Measurements from ENCODE around the gene COL16A1.

Gene COL16A1

DNA sequence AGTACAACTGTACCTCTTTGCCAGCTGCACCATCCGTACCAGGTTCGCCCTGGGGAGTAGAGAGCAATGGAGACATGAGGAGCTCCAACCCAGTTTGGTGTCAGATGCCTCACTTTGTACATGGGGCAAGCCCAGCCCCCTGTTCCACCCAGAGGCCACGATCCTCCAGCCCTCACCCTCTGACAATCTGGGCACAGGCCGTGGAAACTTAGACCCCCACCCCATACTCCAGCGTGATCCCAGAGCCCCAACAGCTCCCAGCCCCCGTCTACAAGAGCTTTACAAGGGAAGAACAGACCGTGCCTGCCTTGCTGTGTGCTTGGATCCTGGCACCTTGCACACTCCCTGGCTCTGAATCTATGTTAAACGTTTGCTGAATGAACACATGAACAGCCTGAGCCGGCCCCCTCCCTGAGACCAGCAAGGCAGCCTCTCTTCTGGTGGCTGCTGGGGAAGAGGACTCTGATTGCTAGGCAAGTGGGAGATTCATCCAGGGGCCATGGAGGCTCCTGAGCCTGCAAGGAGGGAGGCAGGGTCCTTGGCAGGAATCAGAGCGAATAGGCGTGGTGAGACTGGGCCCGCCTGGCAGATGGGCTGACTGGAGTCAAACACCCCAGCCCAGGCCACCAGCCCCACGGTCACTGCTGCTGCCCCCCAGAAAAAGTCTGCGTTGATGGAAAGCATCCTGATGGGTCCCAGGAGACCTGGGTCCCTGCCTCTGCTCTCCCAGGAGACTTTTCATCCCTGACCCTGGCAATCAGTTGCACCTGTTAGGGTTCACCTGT, 46.6 kb downstream of the COL16A1 start:
- H3K27me3 Mint-ChIP-seq, result no peaks in the 10 kb centered on the region
- H3K4me1 Mint-ChIP-seq, result no peaks in the 10 kb centered on the region
- no peaks in the 10 kb centered on the region for H3K36me3 Mint-ChIP-seq
- H3K27ac Mint-ChIP-seq, result no peak overlapping the region
- H3K4me3 Mint-ChIP-seq, result no peak overlapping the region
- no peaks in the 10 kb centered on the region for H3K9me3 Mint-ChIP-seq

DNA sequence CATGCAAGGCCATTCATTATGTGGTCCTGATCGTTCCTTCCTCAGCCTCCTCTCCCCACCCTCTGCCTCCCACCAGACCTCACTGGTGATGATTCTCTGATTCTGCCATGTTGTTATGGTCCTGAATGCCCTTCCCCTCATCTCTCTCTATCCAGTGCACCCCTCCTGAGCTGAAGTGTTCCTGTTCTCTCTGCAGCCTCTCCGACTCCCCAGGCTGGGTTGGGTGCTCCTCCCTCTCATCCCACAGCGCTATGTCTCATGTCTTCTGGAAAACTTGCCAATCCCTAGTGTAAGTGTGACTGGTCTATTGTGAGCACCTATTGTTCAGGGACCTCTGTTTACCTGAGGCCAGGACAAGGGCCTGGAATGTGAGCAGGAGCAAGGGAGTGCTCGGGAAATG, 48.1 kb downstream of the COL16A1 start:
- Mint-ChIP-seq H3K4me1 (no peaks in the 10 kb centered on the region), H3K36me3 (no peaks in the 10 kb centered on the region), H3K4me3 (no peak overlapping the region), H3K27ac (no peak overlapping the region), H3K9me3 (no peaks in the 10 kb centered on the region), H3K27me3 (no peaks in the 10 kb centered on the region)

DNA sequence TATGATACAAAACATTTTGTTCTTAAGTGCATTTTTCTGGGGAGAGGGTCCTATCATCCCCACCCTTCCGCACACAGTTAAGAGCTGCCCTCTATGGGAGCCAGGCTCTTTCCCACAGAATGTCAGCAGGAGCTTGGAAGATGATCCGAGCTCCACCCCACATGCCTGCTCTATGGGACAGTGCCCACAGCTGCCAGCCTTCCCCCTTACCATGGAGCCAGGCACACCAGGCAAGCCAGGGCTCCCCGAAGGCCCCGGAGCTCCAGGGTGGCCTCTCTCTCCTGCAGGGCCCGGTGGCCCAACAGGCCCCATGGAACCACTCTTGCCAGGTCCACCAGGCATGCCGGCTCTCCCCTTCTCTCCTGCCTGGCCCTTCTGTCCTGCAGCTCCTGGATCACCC, 48.7 kb downstream of the COL16A1 start:
- no peaks in the 10 kb centered on the region for H3K9me3 Mint-ChIP-seq
- no peak overlapping the region for H3K4me3 Mint-ChIP-seq
- no peaks in the 10 kb centered on the region for H3K4me1 Mint-ChIP-seq
- H3K27me3 Mint-ChIP-seq, result no peaks in the 10 kb centered on the region
- no peak overlapping the region for H3K27ac Mint-ChIP-seq
- no peaks in the 10 kb centered on the region for H3K36me3 Mint-ChIP-seq

DNA sequence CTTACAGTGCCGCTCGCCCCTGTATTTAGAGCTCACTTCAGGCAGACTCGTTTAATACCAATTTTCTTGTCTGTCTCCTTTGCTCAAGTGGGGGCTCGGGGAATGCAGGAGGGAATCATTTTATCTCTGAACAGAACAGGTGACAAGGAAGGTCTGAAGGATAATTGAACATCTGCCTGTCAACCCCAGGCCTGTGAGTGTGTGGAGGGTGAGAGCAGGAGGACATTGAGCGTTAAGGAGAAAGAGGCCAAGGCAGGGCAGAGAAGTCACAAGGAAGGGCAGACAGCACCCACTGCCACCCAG, 49.4 kb downstream of the COL16A1 start:
- Mint-ChIP-seq H3K36me3 (no peaks in the 10 kb centered on the region), H3K4me1 (no peaks in the 10 kb centered on the region), H3K4me3 (no peak overlapping the region), H3K27ac (no peak overlapping the region), H3K27me3 (no peaks in the 10 kb centered on the region), H3K9me3 (no peaks in the 10 kb centered on the region)

DNA sequence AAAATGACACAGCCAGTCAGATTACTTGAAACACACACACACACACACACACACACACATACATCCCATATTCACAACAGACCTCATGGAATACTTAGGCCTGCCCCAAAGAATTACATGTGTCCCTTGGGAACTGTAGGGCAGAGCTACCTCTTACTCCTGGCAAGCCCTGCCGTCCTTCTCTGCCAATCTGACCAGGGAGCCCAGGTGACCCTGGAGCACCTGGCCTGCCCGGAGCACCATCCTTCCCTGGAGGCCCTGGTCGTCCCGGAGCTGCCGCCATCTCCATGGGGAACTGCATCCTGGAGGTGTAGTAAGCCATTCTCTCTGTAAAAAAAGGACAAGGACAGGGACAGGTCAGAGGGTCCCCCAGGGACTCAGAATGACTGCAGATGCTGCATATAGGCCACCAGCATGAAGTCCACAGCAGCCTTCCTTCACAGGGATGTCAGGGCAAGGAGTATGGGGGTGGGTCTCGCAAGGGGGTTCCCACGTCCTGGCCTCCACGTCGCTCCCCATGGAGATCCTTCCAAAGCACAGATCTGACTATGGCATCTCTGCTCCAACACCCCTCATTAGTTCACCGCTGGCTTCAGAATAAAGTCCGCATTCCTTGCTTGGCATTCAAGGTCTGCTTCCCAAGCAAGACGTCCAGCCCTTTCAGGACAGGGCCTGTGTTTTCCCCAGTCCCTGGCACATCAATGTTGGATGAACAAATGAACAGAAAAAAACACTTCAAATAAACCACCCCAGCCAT, 49.9 kb downstream of the COL16A1 start:
- no peaks in the 10 kb centered on the region for H3K27me3 Mint-ChIP-seq
- no peaks in the 10 kb centered on the region for H3K4me1 Mint-ChIP-seq

DNA sequence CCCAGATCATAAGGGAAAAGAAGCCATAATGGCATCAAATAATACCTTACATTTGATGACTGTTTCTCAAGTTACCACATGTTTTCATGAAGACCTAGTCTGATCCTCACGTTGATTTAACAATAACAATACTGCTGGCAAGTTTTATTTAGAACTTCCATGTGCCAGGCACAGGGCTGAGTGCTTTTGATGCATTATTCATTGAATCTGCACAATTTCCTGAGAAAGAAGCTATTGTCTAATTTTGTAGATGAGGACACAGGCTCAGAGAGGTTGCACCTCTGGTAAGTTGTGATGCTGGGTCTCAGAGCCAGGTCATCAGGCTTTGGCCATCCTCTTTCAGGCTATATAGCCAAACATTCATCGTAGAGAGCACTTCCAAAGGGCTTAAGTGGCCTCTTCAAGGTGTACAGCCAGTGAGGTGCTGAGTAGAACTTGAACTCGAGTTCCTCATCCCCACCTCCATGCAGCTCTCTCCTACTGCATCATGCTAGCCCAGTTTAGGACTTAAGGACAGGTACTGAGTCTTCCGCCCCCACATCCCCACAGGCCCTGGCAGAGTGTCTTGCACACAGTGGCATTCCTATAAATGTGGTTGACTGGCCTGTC, 50.8 kb downstream of the COL16A1 start:
- Mint-ChIP-seq H3K4me1 (no peaks in the 10 kb centered on the region), H3K9me3 (no peaks in the 10 kb centered on the region), H3K27me3 (no peaks in the 10 kb centered on the region), H3K27ac (no peak overlapping the region), H3K36me3 (no peaks in the 10 kb centered on the region), H3K4me3 (no peak overlapping the region)

More for the DNA sequence above, 49.9 kb downstream of the COL16A1 start:
- H3K9me3 Mint-ChIP-seq, result no peaks in the 10 kb centered on the region
- no peak overlapping the region for H3K27ac Mint-ChIP-seq
- no peaks in the 10 kb centered on the region for H3K36me3 Mint-ChIP-seq
- no peak overlapping the region for H3K4me3 Mint-ChIP-seq

DNA sequence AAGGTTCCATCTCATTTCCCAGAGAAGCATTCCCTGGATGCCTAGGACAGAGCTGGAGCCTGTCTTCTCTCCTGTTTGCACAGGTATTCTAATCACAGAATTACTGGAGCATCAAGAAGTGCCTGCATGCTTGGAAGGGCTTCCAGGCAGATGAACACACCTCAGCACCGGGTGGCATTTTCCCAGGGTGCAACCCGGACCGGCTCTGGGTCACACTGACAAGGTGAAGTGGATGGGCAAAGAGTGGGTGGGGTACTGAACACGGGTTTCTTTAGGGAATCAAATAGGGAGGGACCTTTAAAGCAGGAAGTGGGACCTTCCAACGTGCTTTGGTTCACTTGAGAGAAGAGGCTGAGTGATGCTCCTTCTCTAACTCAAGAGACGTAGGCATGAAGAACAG, 52.1 kb downstream of the COL16A1 start:
- Mint-ChIP-seq H3K4me1 (peaks cover 4% of the 10 kb centered on the region), H3K27ac (no peak overlapping the region), H3K4me3 (no peak overlapping the region), H3K9me3 (no peaks in the 10 kb centered on the region), H3K27me3 (no peaks in the 10 kb centered on the region), H3K36me3 (peaks cover 2% of the 10 kb centered on the region)

DNA sequence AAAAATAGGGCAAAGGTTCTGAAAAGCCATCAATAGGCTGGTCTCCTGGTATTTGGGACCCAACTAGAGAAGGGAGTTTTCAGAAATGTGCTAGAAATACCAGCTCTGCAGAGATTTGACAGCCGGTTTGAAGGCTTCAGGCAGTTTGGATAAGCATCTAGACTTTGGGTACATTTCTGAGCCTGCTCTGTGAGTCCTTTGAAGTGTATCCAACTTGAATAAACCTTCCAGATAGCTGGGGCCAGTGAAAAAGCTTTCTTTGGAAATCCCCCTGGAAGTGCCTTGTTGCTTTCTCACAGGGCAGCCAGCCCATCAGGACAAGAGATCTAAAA, 52.8 kb downstream of the COL16A1 start:
- H3K4me3 Mint-ChIP-seq, result no peak overlapping the region
- H3K4me1 Mint-ChIP-seq, result peaks cover 9% of the 10 kb centered on the region
- H3K9me3 Mint-ChIP-seq, result no peaks in the 10 kb centered on the region
- no peaks in the 10 kb centered on the region for H3K27me3 Mint-ChIP-seq
- no peak overlapping the region for H3K27ac Mint-ChIP-seq
- H3K36me3 Mint-ChIP-seq, result peaks cover 3% of the 10 kb centered on the region

DNA sequence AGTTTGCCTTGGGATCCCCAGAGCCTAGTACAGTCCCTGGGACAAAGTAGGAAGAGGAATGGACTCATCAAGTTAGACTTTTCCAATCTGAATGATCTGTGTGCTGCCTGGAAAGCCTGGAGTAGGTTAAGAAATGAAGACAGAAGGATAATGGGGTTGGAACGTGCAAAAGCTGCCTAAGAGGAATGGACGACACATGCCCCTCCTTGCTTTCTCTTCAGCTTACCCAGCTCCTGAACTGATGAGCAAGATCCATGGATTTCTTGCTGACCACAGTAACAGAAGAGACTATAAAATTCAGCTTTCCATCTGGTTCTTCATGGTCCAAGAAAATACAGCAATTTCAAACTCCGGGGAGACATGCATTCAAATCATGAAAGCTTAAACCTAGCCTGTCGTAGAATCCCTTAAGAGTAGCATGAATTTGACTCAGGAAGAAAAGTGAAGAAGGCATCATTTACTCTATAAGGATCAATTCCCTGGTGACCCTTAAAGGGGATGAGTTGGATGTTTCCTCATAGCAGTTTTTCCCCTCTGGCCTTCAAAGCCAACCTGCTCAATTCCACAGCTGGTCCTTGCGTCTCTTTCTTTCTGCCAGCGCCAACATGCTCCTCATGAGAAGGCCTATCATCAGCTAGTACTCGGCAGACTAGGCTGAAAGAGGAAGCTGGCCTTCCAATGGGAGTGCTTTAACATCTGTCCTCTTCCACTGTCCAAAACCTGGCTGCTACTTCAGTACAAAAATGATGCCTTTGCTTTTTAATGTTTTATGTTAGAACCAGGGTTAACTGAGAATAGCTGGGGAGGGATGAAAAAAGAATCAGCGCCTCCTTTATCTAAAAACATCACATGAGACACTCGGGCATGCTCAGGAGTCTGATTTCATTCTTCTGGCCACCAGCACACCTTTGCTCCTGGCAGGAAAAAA, 53.4 kb downstream of the COL16A1 start:
- peaks cover 3% of the 10 kb centered on the region for H3K36me3 Mint-ChIP-seq
- H3K4me1 Mint-ChIP-seq, result peaks cover 16% of the 10 kb centered on the region
- no peak overlapping the region for H3K4me3 Mint-ChIP-seq
- no peak overlapping the region for H3K27ac Mint-ChIP-seq
- H3K9me3 Mint-ChIP-seq, result no peaks in the 10 kb centered on the region
- no peaks in the 10 kb centered on the region for H3K27me3 Mint-ChIP-seq

DNA sequence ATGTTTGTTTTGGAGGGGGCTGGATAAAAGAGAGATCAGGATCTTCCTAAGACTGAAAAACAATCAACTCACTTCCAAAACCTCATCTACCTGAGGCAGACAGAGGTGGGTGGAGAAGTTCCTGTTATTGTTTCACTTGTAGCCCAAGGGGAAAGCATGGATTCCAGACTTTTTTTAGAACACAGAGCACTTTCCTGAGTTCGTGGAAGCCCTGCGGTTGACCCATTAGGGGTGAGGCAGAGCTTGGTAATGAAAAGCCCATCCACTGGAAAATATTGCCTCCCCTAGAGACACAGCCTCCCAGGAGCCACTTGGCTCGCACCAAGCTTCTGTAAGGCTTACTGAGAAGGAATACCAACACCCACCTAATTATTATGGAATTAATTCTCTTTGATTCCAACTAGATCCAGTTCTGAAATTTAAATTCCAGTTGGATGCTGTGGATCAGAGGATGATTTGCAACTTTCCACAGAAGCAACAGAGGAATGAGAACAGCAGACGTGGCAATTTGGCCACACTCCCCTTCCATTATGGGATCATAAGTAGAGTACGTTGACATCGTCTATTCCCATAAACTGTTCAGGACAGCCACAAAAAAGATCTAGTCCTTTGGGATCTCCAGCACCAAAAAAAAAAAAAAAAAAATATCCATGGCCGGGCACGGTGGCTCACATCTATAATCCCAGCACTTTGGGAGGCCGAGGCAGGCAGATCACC, 55.0 kb downstream of the COL16A1 start:
- H3K4me3 Mint-ChIP-seq, result no peak overlapping the region
- H3K4me1 Mint-ChIP-seq, result peaks cover 28% of the 10 kb centered on the region
- no peaks in the 10 kb centered on the region for H3K27me3 Mint-ChIP-seq
- H3K9me3 Mint-ChIP-seq, result no peaks in the 10 kb centered on the region
- no peak overlapping the region for H3K27ac Mint-ChIP-seq
- peaks cover 3% of the 10 kb centered on the region for H3K36me3 Mint-ChIP-seq

DNA sequence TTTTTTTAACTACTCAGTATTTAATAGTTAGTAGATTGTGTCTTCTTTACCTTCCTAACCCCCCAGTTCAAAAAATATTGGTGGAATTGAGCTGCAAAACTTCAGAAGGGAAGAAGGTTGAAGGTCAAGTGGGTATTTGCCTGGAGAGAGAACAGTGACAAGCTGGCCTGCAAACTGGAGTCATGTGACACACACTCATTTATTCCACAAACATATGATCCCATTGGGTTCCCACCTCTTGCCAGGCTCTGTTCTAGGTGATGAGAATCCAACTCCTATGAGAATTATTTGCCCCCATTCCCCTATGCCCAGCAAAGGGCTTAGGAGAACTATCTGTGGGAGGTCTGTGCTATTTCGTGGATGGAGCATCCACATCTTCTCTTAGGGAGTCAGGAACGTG, 55.6 kb downstream of the COL16A1 start:
- Mint-ChIP-seq H3K27ac (no peak overlapping the region), H3K36me3 (peaks cover 3% of the 10 kb centered on the region), H3K9me3 (no peaks in the 10 kb centered on the region), H3K4me1 (peaks cover 34% of the 10 kb centered on the region), H3K27me3 (no peaks in the 10 kb centered on the region), H3K4me3 (no peak overlapping the region)

DNA sequence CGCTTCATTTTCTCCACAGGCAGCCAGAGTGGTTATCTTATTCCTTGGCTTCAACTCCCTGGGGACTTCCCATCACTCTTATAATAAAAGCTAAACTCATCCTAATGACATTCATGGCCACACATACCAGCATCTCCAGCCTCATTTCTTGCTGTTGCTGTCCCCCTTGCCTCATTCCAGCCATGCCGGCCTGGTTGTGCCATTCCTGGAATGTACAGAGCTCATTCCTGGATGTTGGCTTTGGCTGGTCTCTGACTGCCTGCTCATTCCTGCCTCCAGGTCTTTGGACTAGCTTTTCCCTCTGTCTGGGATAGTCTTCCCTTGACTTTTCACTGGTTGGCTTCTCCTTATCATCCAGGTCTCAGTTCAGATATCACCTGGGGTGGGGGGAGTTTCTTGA, 56.7 kb downstream of the COL16A1 start:
- Mint-ChIP-seq H3K9me3 (no peaks in the 10 kb centered on the region), H3K27ac (no peak overlapping the region), H3K27me3 (no peaks in the 10 kb centered on the region), H3K4me1 (peaks cover 39% of the 10 kb centered on the region), H3K36me3 (peaks cover 3% of the 10 kb centered on the region), H3K4me3 (peak overlapping the region; percentile 100)

DNA sequence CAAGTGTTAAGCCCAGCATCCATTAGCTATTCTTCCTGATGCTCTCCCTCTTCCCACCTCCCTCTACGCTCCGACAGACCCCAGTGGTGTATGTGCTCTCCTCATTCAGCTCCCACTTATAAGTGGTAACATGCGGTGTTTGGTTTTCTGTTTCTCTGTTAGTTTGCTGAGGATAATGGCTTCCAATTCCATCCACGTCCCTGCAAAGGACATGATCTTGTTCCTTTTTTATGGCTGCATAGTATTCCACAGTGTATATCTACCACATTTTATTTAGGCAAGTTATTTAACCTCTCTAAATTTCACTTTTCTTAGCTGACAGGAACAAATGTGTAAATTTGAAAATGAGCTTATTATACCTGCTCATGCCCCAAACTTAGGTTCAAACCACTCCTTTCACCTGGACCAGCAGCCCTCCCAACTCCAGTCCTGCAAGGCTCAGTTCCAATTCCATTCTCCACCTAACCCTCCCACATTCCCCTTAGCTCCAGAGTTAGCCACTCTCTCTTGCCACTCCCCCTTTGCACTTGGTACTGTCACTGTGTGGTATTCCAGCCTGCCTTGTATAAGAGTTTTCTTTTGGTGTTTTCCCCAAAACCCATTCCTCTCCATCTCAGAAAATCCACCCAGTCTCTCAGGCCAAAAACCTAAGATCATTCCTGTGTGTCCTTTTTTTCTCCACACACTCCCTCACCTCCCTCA, 57.4 kb downstream of the COL16A1 start:
- Mint-ChIP-seq H3K27ac (no peak overlapping the region), H3K4me1 (peaks cover 39% of the 10 kb centered on the region), H3K36me3 (peaks cover 3% of the 10 kb centered on the region), H3K9me3 (no peaks in the 10 kb centered on the region), H3K4me3 (peak overlapping the region; percentile 100), H3K27me3 (no peaks in the 10 kb centered on the region)

DNA sequence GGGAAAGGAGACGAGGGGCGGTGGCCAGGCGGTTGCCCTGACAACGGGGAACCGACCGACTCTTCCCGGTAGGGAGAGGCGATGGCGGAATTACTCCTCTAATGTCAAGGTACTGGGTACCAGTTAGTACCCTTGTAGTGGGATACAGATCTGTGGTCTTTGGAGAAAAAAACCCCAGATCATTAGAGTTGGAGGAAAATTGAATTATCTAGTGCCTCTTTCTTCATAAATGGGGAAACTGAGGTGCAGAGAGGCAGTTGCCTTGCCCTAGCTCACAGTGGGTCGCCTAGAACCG, 58.6 kb downstream of the COL16A1 start:
- H3K36me3 Mint-ChIP-seq, result peaks cover 3% of the 10 kb centered on the region
- H3K4me1 Mint-ChIP-seq, result peaks cover 39% of the 10 kb centered on the region
- peak overlapping the region; percentile 100 for H3K4me3 Mint-ChIP-seq
- peak overlapping the region; percentile 100 for H3K27ac Mint-ChIP-seq
- no peaks in the 10 kb centered on the region for H3K9me3 Mint-ChIP-seq
- H3K27me3 Mint-ChIP-seq, result no peaks in the 10 kb centered on the region
